Forelimb muscle (tissue), 1 donor: Measurements from ENCODE around the gene GMPPB. TPM values are rescaled to one million over a fixed set of nuclear protein-coding genes. Genes with fewer than 3 reads are reported as not detected.
A peak's percentile ranks its signal among the peaks of the same experiment; 100 is the strongest.
"Not testable (repeated sequence)": the region's sequence is repeated elsewhere in the genome, so short reads cannot be mapped to it uniquely, and the experiment has no call there.

ENCODE experiments used
- DNase-seq: peaks from one replicate; pipeline ENCODE4 v3.0.0-alpha.2; 2013; ENCODE audit warnings: low read depth
- polyA plus RNA-seq: library from polyadenylated mRNA; unstranded; fragments of 120-200 nt; gene quantifications from one replicate; pipeline ENCODE4 v1.2.1, GENCODE V29; 2013; ENCODE audit not compliant: insufficient read length

The GMPPB gene
- polyA plus RNA-seq, 1 donor = 10.8 TPM

- DNase-seq = not testable (repeated sequence)
Observed at GRCh38 chr3:49690856-49691255, 32.9 kb downstream of the GMPPB start.

DNA sequence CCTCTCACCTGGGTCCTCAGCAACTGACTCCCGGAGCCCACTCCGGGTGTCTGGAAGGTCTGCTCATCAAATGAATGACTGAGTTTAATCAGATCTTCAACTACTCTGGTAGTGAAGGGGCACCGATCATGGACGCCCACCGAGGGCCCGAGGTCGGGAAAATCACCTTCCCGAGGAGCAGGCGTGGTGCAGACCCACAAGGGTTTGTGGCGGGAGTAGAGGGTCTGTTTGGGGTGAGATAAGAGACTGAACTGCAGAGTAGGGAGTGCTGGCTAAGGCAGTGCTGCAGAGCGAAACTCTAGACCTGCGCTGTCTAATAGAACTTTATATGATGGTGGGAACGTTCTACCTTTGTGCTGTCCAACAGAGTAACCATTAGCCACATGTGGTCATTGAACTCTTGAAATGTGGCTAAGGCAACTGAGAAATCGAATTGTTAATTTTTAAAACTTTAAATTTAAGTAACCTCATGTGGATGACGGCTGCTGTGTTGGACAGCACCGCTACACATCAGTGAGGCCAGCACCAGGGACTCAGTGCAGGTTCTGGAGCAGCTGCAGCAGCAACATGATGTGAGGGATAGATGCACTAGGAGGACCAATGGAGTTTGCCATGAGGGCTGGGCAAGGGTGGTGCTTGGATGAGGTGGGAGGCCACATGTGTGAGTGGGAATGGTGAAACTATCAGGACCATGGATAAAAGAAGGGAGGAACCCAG is 33.7 kb downstream of the GMPPB start:
- DNase-seq = not testable (repeated sequence)

GRCh38 chr3:49689046-49689907 is 34.5 kb downstream of the GMPPB start, which contains the start of the genes MST1 and RNF123:
Gene MST1 (minus strand): TSS chr3:49689474. CDS start chr3:49688691, 783 bp downstream.
Gene RNF123 (plus strand): TSS chr3:49689557. CDS start chr3:49691166, 1,609 bp downstream.
- peak; percentile 78 for DNase-seq

DNA sequence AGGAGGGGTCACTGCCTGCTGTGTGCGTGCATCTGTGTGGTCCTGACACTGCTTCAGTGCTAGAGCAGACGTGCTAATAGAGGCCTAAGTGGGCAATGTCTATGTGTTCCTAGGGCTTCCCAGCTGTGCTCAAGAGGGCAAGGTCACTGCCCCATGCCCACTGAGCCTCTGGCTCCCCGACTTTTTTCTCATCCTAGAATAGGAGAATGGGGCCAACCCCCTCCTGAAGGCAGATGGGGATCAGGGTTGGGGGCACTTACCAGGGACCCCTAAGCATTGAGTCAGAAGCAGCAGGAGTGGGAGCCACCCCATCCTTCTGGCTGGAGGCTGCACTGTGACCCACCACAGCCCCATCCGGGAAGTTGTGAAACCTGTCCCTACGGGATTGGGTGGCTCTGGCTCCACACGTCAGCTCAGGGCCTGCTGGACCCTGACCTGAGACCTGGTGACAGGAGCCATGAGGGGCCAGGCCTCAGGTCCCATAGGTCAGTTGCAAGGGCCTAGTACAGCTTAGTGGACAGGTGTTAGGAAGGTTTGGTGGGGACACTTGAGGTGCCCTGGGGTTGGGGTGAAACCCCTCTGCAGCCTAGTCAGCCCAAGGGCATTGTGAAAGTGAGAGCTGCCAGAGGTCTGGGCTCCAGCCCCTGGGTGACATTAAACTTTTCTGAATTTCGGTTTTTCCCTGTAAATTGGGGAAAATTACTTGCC is 35.3 kb downstream of the GMPPB start:
- DNase-seq = not testable (repeated sequence)

- not testable (repeated sequence) for DNase-seq
Observed at GRCh38 chr3:49687424-49687795, 36.3 kb downstream of the GMPPB start.

DNA sequence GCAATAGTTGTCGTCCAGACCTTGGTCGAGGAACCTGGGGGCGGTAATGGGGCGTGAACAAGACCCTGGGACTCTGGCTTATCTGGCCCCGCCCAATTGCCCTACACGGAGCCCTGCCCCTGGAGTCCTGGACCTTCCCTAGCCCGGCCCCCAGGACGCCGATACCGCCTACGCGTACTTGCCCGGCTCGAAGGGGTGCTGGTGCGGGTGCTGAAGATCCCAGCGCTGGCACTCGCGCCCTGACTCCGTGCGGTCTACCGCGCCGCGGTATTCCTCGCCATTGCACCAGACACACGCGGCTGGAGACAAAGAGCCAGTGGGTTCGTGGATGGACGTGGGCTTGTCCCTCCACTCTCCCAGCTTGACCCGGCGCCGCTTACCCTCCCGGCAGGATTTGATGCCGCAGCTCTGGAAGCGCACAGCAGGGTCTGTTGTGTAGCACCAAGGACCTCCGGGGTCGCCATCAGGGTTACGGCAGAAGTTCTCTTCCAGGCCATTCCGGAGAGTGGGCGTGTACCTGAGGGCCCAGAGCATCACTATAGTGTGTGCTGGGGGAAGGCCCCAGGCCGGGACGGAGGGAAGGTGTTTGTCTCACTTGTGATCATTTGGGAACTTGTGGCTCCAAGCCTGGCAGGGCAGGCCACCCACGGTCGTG is 36.9 kb downstream of the GMPPB start:
- not testable (repeated sequence) for DNase-seq

GRCh38 chr3:49686346-49686745 is 37.4 kb downstream of the GMPPB start:
- not testable (repeated sequence) for DNase-seq

- not testable (repeated sequence) for DNase-seq
Observed at GRCh38 chr3:49685846-49686245, 37.9 kb downstream of the GMPPB start.

- DNase-seq = not testable (repeated sequence)
Observed at GRCh38 chr3:49685103-49685502, 38.6 kb downstream of the GMPPB start.

GRCh38 chr3:49684453-49684852 is 39.3 kb downstream of the GMPPB start:
- DNase-seq = not testable (repeated sequence)

GRCh38 chr3:49683162-49683561 is 40.6 kb downstream of the GMPPB start:
- DNase-seq = no peak

DNA sequence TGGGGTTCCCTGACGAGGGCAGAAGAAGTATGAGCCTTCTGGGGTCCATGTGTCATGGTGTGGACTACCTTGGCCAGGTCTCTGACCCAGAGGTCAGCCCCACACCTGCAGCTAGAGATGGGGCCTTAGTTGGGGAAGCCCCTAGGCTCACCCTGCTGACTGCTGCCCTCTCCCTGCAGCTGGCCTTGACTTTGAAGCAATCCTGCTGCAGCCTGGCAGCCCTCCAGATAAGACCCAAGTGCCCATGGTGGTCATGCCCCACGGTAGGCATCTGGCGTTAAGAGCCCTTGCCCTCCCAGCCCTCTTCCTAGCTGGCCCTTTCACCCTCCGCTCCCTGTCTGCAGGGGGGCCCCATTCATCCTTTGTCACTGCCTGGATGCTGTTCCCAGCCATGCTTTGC is 42.2 kb downstream of the GMPPB start:
- DNase-seq = no peak

DNA sequence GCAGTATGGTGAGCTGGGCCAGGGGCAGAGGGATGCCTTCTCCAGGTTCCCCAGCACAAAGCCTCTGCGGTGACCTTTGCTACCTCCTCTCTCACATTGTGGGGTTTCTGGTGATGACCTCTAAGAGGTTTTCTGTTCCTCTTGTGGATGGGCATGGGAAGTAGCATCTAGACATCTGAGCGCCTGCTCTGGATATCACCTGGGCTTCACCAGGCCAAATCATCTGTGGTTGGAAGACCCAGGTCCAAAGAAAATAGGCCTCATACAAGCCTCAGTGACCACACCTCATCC is 42.6 kb downstream of the GMPPB start:
- DNase-seq = no peak

- DNase-seq = no peak
Observed at GRCh38 chr3:49680493-49681231, 43.1 kb downstream of the GMPPB start.

GRCh38 chr3:49675912-49676311 is 47.8 kb downstream of the GMPPB start:
- no peak for DNase-seq

DNA sequence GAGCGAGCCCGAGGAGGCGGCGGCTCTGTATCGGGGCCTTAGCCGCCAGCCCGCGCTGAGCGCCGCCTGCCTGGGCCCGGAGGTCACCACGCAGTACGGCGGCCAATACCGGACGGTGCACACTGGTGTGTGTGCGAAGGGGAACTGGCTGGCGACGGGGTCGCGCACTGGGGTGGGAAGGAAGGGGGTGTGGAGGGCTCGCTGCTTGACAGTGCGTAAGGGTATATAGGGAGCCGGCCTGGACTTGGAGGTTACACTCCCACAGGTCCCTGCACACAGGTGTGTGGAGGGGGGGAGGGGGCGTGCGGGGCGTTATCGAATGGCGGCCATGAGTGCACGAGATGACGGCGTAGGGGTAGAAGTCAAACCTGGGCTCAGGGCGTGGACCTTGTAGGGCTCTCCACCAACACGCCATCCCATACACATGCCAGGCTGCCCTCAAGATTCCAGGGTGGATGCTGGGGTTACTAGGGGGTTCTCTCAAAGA is 49.2 kb downstream of the GMPPB start:
- no peak for DNase-seq

- peak; percentile 67 for DNase-seq
Observed at GRCh38 chr3:49673715-49674496, 49.8 kb downstream of the GMPPB start, which contains the start of gene APEH. Gene APEH (plus strand): TSS chr3:49674351. CDS start chr3:49674402, 51 bp downstream.

- no peak for DNase-seq
Observed at GRCh38 chr3:49673121-49673714, 50.5 kb downstream of the GMPPB start.
